Smooth muscle cell (in vitro differentiated cells): Measurements from ENCODE around the gene BIK. TPM values are rescaled to one million over a fixed set of nuclear protein-coding genes. Genes with fewer than 3 reads are reported as not detected.
A peak's percentile ranks its signal among the peaks of the same experiment; 100 is the strongest.
"Not testable (repeated sequence)": the region's sequence is repeated elsewhere in the genome, so short reads cannot be mapped to it uniquely, and the experiment has no call there.

Experiments
- DNase-seq: peaks from one replicate; lab custom pipeline; 2025; ENCODE audit not compliant: unreplicated experiment; lab: John Stamatoyannopoulos, UW
- H2AFZ ChIP-seq: fragments of 200-600 bp; sonication (generic); 2 replicates; pipeline ENCODE4 v1.6.0; 2016; ENCODE audit warnings: antibody characterized with exemption, low read depth, mild to moderate bottlenecking
- H3F3A ChIP-seq: fragments of 200-600 bp; sonication (generic); 2 replicates; pipeline ENCODE4 v1.6.0; 2017; ENCODE audit warnings: antibody characterized with exemption, low read depth
- H3K27ac ChIP-seq: fragments of 200-600 bp; sonication (generic); 2 replicates; pipeline ENCODE4 v1.5.1; 2016; ENCODE audit warnings: low read depth, mild to moderate bottlenecking
- H3K27me3 ChIP-seq: fragments of 200-600 bp; sonication (generic); 2 replicates; pipeline ENCODE4 v1.6.1; 2016; ENCODE audit warnings: low read depth, mild to moderate bottlenecking
- H3K36me3 ChIP-seq: fragments of 200-600 bp; sonication (generic); 2 replicates; pipeline ENCODE4 v1.5.1; 2016; ENCODE audit warnings: low read depth
- H3K4me1 ChIP-seq: fragments of 200-600 bp; sonication (generic); 2 replicates; pipeline ENCODE4 v1.5.1; 2016; ENCODE audit warnings: low read depth
- H3K4me2 ChIP-seq: fragments of 200-600 bp; sonication (generic); 2 replicates; pipeline ENCODE4 v1.6.0; 2016; ENCODE audit warnings: mild to moderate bottlenecking
- H3K4me3 ChIP-seq: fragments of 200-600 bp; sonication (generic); 2 replicates; pipeline ENCODE4 v1.5.1; 2016; ENCODE audit warnings: mild to moderate bottlenecking
- H3K79me2 ChIP-seq: fragments of 200-600 bp; sonication (generic); 2 replicates; pipeline ENCODE4 v1.6.0; 2016; ENCODE audit warnings: low read depth, mild to moderate bottlenecking
- H3K9ac ChIP-seq: fragments of 200-600 bp; sonication (generic); 2 replicates; pipeline ENCODE4 v1.6.0; 2016; ENCODE audit warnings: low read depth
- H3K9me3 ChIP-seq: fragments of 200-600 bp; sonication (generic); replicated peaks from 2 replicates; pipeline ENCODE4 v1.5.1; 2016; ENCODE audit warnings: low read depth
- H4K20me1 ChIP-seq: fragments of 200-600 bp; sonication (generic); 2 replicates; pipeline ENCODE4 v1.6.0; 2016; ENCODE audit warnings: low read depth
- WGBS: methylation state at CpG from one replicate; pipeline ENCODE4 v1.1.7; 2016; ENCODE audit warnings: low lambda C conversion rate; 5-methylcytosine and 5-hydroxymethylcytosine counted together
- polyA plus RNA-seq: library from polyadenylated mRNA; unstranded; fragments of >200 nt; fragmentation: Nextera tagmentation; extraction: Ambion mirVana; gene quantifications from 2 replicates; pipeline ENCODE4 v1.2.1, GENCODE V29; 2016
- total RNA-seq: library from RNA; depleted of rRNA; stranded (reverse); fragments of >200 nt; gene quantifications from 2 replicates; pipeline ENCODE4 v1.2.3, GENCODE V29; 2014
- TF ChIP-seq, protein P1 (sequence below): fragments of 200-600 bp; sonication (generic); IDR thresholded peaks from 2 replicates; pipeline ENCODE4 v1.5.1; 2017; ENCODE audit warnings: borderline replicate concordance, mild to moderate bottlenecking, antibody characterized with exemption; ENCODE audit not compliant: insufficient read depth, poor library complexity, severe bottlenecking

The BIK gene
- total and polyA plus RNA-seq, 2 experiments from 2014 or later, result 1.9 to 3.9 TPM

DNA sequence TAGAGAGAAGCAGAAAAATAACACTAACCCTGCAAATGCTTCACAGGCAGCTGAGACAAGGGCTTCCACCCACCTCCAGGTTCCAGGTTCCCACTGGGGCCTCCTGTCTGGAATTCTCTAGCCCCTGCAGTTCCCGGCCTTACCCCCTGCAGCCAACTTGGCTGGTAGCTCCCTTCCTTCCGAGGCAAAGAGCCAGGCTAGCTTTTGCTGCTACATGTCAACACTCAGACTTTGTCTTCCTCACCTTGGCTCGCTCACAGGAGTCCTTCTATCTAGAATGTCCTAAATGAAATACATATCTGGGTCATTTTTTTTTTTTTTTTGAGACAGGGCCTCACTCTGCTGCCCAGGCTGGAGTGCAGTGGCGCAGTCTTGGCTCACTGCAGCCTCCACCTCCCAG, 11.5 kb upstream of the BIK start:
- H2AFZ ChIP-seq, result no peak overlapping the region
- no peak overlapping the region for H3K4me2 ChIP-seq
- no peak overlapping the region for H3K4me3 ChIP-seq
- no peaks in the 10 kb centered on the region for H3K4me1 ChIP-seq
- H4K20me1 ChIP-seq, result no peaks in the 10 kb centered on the region
- H3K27me3 ChIP-seq, result no peaks in the 10 kb centered on the region
- H3K9ac ChIP-seq, result no peak overlapping the region
- TF ChIP-seq, protein P1, sequence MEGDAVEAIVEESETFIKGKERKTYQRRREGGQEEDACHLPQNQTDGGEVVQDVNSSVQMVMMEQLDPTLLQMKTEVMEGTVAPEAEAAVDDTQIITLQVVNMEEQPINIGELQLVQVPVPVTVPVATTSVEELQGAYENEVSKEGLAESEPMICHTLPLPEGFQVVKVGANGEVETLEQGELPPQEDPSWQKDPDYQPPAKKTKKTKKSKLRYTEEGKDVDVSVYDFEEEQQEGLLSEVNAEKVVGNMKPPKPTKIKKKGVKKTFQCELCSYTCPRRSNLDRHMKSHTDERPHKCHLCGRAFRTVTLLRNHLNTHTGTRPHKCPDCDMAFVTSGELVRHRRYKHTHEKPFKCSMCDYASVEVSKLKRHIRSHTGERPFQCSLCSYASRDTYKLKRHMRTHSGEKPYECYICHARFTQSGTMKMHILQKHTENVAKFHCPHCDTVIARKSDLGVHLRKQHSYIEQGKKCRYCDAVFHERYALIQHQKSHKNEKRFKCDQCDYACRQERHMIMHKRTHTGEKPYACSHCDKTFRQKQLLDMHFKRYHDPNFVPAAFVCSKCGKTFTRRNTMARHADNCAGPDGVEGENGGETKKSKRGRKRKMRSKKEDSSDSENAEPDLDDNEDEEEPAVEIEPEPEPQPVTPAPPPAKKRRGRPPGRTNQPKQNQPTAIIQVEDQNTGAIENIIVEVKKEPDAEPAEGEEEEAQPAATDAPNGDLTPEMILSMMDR, result no peak
- H3K79me2 ChIP-seq, result no peaks in the 10 kb centered on the region
- no peak for DNase-seq
- H3K27ac ChIP-seq, result no peak overlapping the region
- no peaks in the 10 kb centered on the region for H3K9me3 ChIP-seq
- H3F3A ChIP-seq, result no peaks in the 10 kb centered on the region
- H3K36me3 ChIP-seq, result no peaks in the 10 kb centered on the region
- 89% methylated on average over 4 of the region's 4 CpGs for WGBS

DNA sequence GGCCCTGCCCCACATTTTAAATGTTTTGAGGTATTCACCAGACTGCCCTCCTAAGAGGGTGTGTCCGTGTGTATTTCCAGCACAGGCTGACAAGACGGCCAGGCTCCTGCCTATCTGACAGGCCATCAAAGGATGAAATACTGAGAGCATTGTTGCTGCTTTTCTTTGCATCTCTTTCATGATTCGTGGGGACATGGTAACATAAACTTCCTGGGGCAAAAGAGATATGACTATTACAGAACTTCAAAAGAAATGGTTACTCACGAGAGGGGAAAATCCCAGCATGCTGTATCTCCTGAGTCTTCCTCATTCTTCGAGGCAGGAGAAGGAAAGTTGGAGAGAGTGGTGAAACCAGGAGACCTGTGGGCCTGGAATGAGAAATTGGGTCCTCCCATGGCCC, 10.3 kb upstream of the BIK start:
- Histone ChIP-seq H3K4me3 (no peak overlapping the region), H3K9ac (no peak overlapping the region), H3K9me3 (no peaks in the 10 kb centered on the region), H3K27me3 (no peaks in the 10 kb centered on the region), H3K4me1 (no peaks in the 10 kb centered on the region), H3F3A (peaks cover 3% of the 10 kb centered on the region), H3K4me2 (no peak overlapping the region), H3K79me2 (no peaks in the 10 kb centered on the region), H3K27ac (peak overlapping the region; percentile 55), H3K36me3 (no peaks in the 10 kb centered on the region), H2AFZ (no peak overlapping the region), H4K20me1 (no peaks in the 10 kb centered on the region)
- TF ChIP-seq, protein P1, result no peak
- 27% methylated on average over 5 of the region's 5 CpGs for WGBS
- no peak for DNase-seq

DNA sequence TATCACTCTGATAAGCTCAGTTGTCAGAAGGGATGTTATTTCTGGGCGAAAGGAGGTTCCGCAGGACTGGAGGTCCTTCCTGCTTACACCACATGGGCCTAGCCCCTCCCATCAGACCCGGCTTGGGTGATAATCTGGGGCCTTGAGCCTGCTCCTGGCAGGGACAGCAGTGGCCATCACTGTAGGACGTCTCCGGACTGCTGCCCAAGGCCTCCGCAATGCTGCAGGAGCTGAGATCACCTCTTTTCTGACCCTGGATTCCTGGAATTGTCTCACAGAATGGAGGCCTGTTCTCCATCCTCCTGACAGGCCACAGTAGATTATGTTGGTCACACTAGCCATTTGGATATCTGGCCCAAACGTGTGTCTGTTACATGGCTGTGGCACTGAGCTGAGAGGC, 9.2 kb upstream of the BIK start:
- DNase-seq, result no peak
- no peak overlapping the region for H3K9ac ChIP-seq
- H3K4me1 ChIP-seq, result no peaks in the 10 kb centered on the region
- 23% methylated on average over 7 of the region's 7 CpGs for WGBS
- H4K20me1 ChIP-seq, result no peaks in the 10 kb centered on the region
- no peaks in the 10 kb centered on the region for H3K27me3 ChIP-seq
- peak overlapping the region; percentile 37 for H3K27ac ChIP-seq
- no peak overlapping the region for H2AFZ ChIP-seq
- no peak overlapping the region for H3K4me2 ChIP-seq
- no peaks in the 10 kb centered on the region for H3K36me3 ChIP-seq
- TF ChIP-seq, protein P1, result no peak
- peaks cover 3% of the 10 kb centered on the region for H3F3A ChIP-seq
- no peaks in the 10 kb centered on the region for H3K79me2 ChIP-seq
- H3K9me3 ChIP-seq, result no peaks in the 10 kb centered on the region
- no peak overlapping the region for H3K4me3 ChIP-seq

DNA sequence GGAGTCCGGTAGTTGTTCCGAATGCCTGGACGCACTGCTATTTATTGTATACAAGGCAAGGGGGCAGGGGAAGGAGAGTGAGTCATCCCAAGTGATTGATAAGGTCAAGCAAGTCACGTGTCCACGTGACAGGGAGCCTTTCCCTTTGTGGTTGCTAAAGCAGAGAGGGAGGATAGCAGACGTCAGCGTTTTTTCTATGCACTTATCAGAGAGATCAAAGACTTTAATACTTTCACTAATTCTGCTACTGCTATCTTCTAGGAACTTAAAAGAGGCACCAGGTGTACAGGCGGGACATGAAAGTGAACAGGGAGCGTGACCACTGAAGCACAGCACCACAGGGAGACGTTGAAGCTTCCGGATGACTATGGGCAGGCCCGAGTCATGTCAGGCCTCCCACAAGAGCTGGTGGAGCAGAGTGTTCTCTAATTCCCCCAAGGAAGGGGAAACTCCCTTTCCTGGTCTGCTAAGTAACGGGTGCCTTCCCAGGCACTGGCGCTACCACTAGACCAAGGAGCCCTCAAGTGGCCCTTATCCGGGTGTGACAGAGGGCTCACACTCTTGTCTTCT, 6.4 kb upstream of the BIK start:
- WGBS, result 37% methylated on average over 15 of the region's 15 CpGs
- H3F3A ChIP-seq, H4K20me1 ChIP-seq, H3K4me1 ChIP-seq, H3K27ac ChIP-seq, H3K9ac ChIP-seq, H3K4me2 ChIP-seq, H3K4me3 ChIP-seq, H3K79me2 ChIP-seq, H3K36me3 ChIP-seq, H3K9me3 ChIP-seq, DNase-seq, H2AFZ ChIP-seq, H3K27me3 ChIP-seq: not testable (repeated sequence)

DNA sequence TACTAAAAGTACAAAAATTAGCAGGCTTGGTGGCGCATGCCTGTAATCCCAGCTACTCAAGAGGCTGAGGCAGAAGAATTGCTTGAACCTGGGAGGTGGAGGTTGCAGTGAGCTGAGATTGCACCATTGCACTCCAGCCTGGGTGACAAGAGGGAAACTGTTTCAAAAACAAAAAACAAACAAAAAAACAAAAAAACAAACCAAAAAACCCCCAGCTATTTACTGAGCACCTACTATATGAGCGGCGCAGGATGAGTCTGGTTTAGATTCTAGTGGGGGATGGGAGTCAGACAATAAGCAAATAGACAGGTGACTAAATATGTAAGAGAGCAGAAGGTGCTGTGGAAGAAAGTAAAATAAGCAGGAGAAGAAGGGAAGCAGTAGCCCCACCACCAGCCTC, 5.6 kb upstream of the BIK start:
- not testable (repeated sequence) for H3K79me2 ChIP-seq, H2AFZ ChIP-seq, DNase-seq, H3K4me3 ChIP-seq, H3K9ac ChIP-seq, H3K4me2 ChIP-seq, H4K20me1 ChIP-seq, H3F3A ChIP-seq, H3K9me3 ChIP-seq, H3K27ac ChIP-seq, H3K36me3 ChIP-seq, H3K4me1 ChIP-seq
- peaks cover 11% of the 10 kb centered on the region for H3K27me3 ChIP-seq
- 97% methylated on average over 3 of the region's 3 CpGs for WGBS
